GM13977 (cell line): ENCODE results near the gene ADAMTS8.

Experiments
- DNase-seq: peaks from one replicate; pipeline ENCODE4 v3.0.0; 2012; ENCODE audit warnings: low spot score
- in situ Hi-C: fragments of 300-500 bp; cut with MboI; formaldehyde crosslinking; loops from one replicate; pipeline ENCODE4 v1.12.0; 2022; ENCODE audit warnings: low sequenced_read_pairs, low pct_unique_long_range_greater_than_20kb, mixed read lengths, inconsistent platforms; ENCODE audit not compliant: unreplicated experiment
- TF ChIP-seq, protein P1 (sequence below): IDR thresholded peaks from 2 replicates; pipeline ENCODE4 v1.5.1; 2012; ENCODE audit warnings: mild to moderate bottlenecking, control low read depth; ENCODE audit not compliant: insufficient read depth; ENCODE audit errors: extremely low read depth, missing control alignments

Gene ADAMTS8

GRCh38 chr11:130448416-130449309 is 20.3 kb upstream of the ADAMTS8 start, which contains the start of gene ADAMTS15:
Gene ADAMTS15 (plus strand): TSS chr11:130448645. CDS start chr11:130448974, 329 bp downstream.
- peak; percentile 69 for DNase-seq
- in situ Hi-C loops, result no loop called here
- TF ChIP-seq, protein P1, sequence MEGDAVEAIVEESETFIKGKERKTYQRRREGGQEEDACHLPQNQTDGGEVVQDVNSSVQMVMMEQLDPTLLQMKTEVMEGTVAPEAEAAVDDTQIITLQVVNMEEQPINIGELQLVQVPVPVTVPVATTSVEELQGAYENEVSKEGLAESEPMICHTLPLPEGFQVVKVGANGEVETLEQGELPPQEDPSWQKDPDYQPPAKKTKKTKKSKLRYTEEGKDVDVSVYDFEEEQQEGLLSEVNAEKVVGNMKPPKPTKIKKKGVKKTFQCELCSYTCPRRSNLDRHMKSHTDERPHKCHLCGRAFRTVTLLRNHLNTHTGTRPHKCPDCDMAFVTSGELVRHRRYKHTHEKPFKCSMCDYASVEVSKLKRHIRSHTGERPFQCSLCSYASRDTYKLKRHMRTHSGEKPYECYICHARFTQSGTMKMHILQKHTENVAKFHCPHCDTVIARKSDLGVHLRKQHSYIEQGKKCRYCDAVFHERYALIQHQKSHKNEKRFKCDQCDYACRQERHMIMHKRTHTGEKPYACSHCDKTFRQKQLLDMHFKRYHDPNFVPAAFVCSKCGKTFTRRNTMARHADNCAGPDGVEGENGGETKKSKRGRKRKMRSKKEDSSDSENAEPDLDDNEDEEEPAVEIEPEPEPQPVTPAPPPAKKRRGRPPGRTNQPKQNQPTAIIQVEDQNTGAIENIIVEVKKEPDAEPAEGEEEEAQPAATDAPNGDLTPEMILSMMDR, result no peak

DNA sequence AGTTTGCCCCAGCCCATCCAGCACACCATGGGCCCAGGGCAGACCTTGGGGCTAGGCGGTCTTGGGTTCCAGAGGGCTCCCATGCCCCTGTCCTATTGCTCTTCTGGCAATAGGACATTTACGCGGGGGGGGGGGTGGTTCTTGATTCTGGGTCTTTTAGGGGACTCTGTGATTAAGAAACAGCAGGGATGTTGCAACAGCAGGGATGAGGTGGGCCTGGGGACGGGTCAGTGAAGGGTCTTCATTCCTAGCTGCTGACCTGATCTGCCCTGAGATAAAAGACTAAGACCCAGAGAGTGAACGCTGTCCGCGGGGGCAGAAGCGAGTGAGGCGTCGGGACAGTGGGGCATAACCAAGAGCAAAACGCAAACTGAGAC is 19.6 kb upstream of the ADAMTS8 start:
- no peak for DNase-seq
- TF ChIP-seq, protein P1, result no peak
- in situ Hi-C loops, result no loop called here

- no peak for DNase-seq
- TF ChIP-seq, protein P1, result no peak
- in situ Hi-C loops, result no loop called here
These were observed 17.4 kb upstream of the ADAMTS8 start for GRCh38 chr11:130445788-130446187.

GRCh38 chr11:130442737-130443136 is 14.3 kb upstream of the ADAMTS8 start:
- in situ Hi-C loops, result no loop called here
- DNase-seq, result no peak
- TF ChIP-seq, protein P1, result no peak

- in situ Hi-C loops, result no loop called here
- DNase-seq, result no peak
- TF ChIP-seq, protein P1, result no peak
These were observed 13.3 kb upstream of the ADAMTS8 start for GRCh38 chr11:130441719-130442118.

DNA sequence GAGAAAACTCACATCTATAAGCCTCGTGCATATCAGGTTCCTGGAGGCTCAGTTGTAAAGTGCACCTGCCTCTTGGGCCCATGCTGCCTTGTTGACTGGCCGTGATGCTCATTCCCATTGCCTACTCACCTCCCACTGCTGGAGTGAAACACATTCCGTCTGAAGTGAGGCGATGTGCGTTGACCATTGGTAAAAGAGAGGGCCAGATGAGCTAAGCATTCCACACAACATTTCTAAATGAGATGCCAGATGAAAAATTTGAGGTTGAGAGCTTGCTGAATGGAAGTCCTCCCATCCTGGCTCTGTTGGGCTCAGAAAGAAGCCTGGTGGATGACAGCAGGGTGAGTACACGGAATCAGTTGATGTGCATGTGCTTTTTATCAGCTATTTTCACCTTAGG is 11.5 kb upstream of the ADAMTS8 start:
- TF ChIP-seq, protein P1, result no peak
- DNase-seq, result no peak
- in situ Hi-C loops, result loop anchor here (10.0 kb wide), 1 partner anchor 425 kb away; no protein-coding TSS in a partner anchor
